ENCODE measurements around the gene CITED4. TPM values are rescaled to one million over a fixed set of nuclear protein-coding genes. Genes with fewer than 3 reads are reported as not detected.

The CITED4 gene
- total RNA-seq, 1 donor from 2014 or later: 7.1 TPM

DNA sequence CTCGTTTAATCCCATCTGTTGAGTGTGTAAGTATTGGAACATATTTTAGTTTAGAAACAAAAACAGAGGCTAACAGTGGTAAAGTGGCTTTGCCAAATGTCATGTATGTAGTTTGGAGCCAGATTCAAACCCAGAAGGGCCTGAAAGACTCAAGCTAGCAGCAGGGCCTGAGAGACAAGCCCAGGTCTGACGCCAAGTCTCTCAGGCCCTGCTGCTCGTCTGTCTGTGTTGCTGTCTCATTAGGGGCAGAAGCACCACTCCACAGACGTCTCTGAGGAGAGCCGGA lies 8.3 kb downstream of the CITED4 start:
- no peak overlapping the region for H3K27ac ChIP-seq (ENCODE audit: low read depth, low read length)
- no peaks in the 10 kb centered on the region for H3K27me3 ChIP-seq (ENCODE audit: insufficient read depth, low read length)
- H2AFZ ChIP-seq (ENCODE audit: low read depth, low read length): no peak overlapping the region
- H3K36me3 ChIP-seq (ENCODE audit: insufficient read depth, low read length): no peaks in the 10 kb centered on the region
- H3K9me3 ChIP-seq (ENCODE audit: insufficient read depth, low read depth, low read length): no peaks in the 10 kb centered on the region
- DNase-seq (ENCODE audit: low read depth) (no peak), FAIRE-seq (no peak)
- TF ChIP-seq, protein P1, sequence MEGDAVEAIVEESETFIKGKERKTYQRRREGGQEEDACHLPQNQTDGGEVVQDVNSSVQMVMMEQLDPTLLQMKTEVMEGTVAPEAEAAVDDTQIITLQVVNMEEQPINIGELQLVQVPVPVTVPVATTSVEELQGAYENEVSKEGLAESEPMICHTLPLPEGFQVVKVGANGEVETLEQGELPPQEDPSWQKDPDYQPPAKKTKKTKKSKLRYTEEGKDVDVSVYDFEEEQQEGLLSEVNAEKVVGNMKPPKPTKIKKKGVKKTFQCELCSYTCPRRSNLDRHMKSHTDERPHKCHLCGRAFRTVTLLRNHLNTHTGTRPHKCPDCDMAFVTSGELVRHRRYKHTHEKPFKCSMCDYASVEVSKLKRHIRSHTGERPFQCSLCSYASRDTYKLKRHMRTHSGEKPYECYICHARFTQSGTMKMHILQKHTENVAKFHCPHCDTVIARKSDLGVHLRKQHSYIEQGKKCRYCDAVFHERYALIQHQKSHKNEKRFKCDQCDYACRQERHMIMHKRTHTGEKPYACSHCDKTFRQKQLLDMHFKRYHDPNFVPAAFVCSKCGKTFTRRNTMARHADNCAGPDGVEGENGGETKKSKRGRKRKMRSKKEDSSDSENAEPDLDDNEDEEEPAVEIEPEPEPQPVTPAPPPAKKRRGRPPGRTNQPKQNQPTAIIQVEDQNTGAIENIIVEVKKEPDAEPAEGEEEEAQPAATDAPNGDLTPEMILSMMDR (IDR thresholded peaks at IDR 0.05; ENCODE audit: insufficient read depth, low read depth, low read length): no peak
- no peak for TF ChIP-seq EZH2 (IDR thresholded peaks at IDR 0.05; ENCODE audit: insufficient read depth, low read length)
- no peak overlapping the region for H3K9ac ChIP-seq (ENCODE audit: low read length)
- H3K9me3 Mint-ChIP-seq (ENCODE audit: unreplicated experiment): no peaks in the 10 kb centered on the region
- no peaks in the 10 kb centered on the region for H3K4me1 Mint-ChIP-seq (ENCODE audit: low read depth, unreplicated experiment)
- no peak overlapping the region for H3K4me2 ChIP-seq (ENCODE audit: low read length)
- no peaks in the 10 kb centered on the region for H3K36me3 Mint-ChIP-seq (ENCODE audit: low read depth, unreplicated experiment)
- H3K4me3 ChIP-seq (ENCODE audit: insufficient read depth, low read depth, low read length): no peak overlapping the region
- H4K20me1 ChIP-seq (ENCODE audit: insufficient read depth, low read length): no peaks in the 10 kb centered on the region
- peaks cover 45% of the 10 kb centered on the region for H3K27me3 Mint-ChIP-seq (ENCODE audit: low read depth, unreplicated experiment)
- no peak overlapping the region for H3K27ac Mint-ChIP-seq (ENCODE audit: unreplicated experiment)
- no peaks in the 10 kb centered on the region for H3K79me2 ChIP-seq (ENCODE audit: insufficient read depth, low read length)
- no peaks in the 10 kb centered on the region for H3K4me1 ChIP-seq (ENCODE audit: insufficient read depth, low read length)
- H3K4me3 Mint-ChIP-seq (ENCODE audit: unreplicated experiment): no peak overlapping the region

- Histone ChIP-seq H2AFZ (ENCODE audit: low read depth, low read length) (no peak overlapping the region), H4K20me1 (ENCODE audit: insufficient read depth, low read length) (no peaks in the 10 kb centered on the region), H3K27ac (ENCODE audit: low read depth, low read length) (no peak overlapping the region), H3K4me1 (ENCODE audit: insufficient read depth, low read length) (no peaks in the 10 kb centered on the region), H3K4me2 (ENCODE audit: low read length) (no peak overlapping the region), H3K27me3 (ENCODE audit: insufficient read depth, low read length) (no peaks in the 10 kb centered on the region), H3K79me2 (ENCODE audit: insufficient read depth, low read length) (no peaks in the 10 kb centered on the region), H3K9me3 (ENCODE audit: insufficient read depth, low read depth, low read length) (no peaks in the 10 kb centered on the region), H3K4me3 (ENCODE audit: insufficient read depth, low read depth, low read length) (no peak overlapping the region), H3K9ac (ENCODE audit: low read length) (no peak overlapping the region), H3K36me3 (ENCODE audit: insufficient read depth, low read length) (no peaks in the 10 kb centered on the region)
- DNase-seq (ENCODE audit: low read depth): no peak
- Mint-ChIP-seq H3K27ac (ENCODE audit: unreplicated experiment) (no peak overlapping the region), H3K27me3 (ENCODE audit: low read depth, unreplicated experiment) (peaks cover 39% of the 10 kb centered on the region), H3K36me3 (ENCODE audit: low read depth, unreplicated experiment) (no peaks in the 10 kb centered on the region), H3K9me3 (ENCODE audit: unreplicated experiment) (no peaks in the 10 kb centered on the region), H3K4me3 (ENCODE audit: unreplicated experiment) (no peak overlapping the region), H3K4me1 (ENCODE audit: low read depth, unreplicated experiment) (no peaks in the 10 kb centered on the region)
- FAIRE-seq: no peak
- TF ChIP-seq, protein P1 (IDR thresholded peaks at IDR 0.05; ENCODE audit: insufficient read depth, low read depth, low read length): no peak
- TF ChIP-seq EZH2 (IDR thresholded peaks at IDR 0.05; ENCODE audit: insufficient read depth, low read length): no peak
Observed at GRCh38 chr1:40853113-40853884, 8.9 kb downstream of the CITED4 start.

DNA sequence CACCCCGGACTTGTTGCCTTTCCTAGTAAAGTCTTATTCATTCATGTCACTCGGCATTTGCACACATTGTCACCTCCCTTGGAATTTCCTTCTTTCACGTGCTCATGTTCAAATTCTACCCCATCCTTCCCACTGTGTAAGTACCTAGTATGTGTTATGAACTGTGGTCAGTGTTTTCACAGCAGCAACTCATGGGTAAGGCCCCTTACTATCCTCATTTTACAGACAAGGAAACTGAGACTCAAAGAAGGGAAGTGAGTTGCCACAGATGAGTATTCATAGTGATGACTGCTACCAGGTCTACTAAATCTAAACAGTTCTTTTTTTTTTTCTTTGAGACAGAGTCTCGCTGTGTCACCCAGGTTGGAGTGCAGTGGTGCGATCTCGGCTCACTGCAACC lies 10.5 kb downstream of the CITED4 start:
- Histone ChIP-seq H4K20me1 (ENCODE audit: insufficient read depth, low read length) (no peaks in the 10 kb centered on the region), H3K4me2 (ENCODE audit: low read length) (no peak overlapping the region), H3K9ac (ENCODE audit: low read length) (no peak overlapping the region), H3K27me3 (ENCODE audit: insufficient read depth, low read length) (no peaks in the 10 kb centered on the region), H2AFZ (ENCODE audit: low read depth, low read length) (no peak overlapping the region), H3K4me3 (ENCODE audit: insufficient read depth, low read depth, low read length) (no peak overlapping the region), H3K4me1 (ENCODE audit: insufficient read depth, low read length) (no peaks in the 10 kb centered on the region), H3K79me2 (ENCODE audit: insufficient read depth, low read length) (no peaks in the 10 kb centered on the region), H3K27ac (ENCODE audit: low read depth, low read length) (no peak overlapping the region), H3K36me3 (ENCODE audit: insufficient read depth, low read length) (no peaks in the 10 kb centered on the region), H3K9me3 (ENCODE audit: insufficient read depth, low read depth, low read length) (no peaks in the 10 kb centered on the region)
- no peaks in the 10 kb centered on the region for H3K9me3 Mint-ChIP-seq (ENCODE audit: unreplicated experiment)
- no peak overlapping the region for H3K4me3 Mint-ChIP-seq (ENCODE audit: unreplicated experiment)
- TF ChIP-seq, protein P1 (IDR thresholded peaks at IDR 0.05; ENCODE audit: insufficient read depth, low read depth, low read length): no peak
- TF ChIP-seq EZH2 (IDR thresholded peaks at IDR 0.05; ENCODE audit: insufficient read depth, low read length): no peak
- H3K27ac Mint-ChIP-seq (ENCODE audit: unreplicated experiment): no peak overlapping the region
- H3K27me3 Mint-ChIP-seq (ENCODE audit: low read depth, unreplicated experiment): peaks cover 29% of the 10 kb centered on the region
- no peaks in the 10 kb centered on the region for H3K4me1 Mint-ChIP-seq (ENCODE audit: low read depth, unreplicated experiment)
- no peak for DNase-seq (ENCODE audit: low read depth)
- H3K36me3 Mint-ChIP-seq (ENCODE audit: low read depth, unreplicated experiment): no peaks in the 10 kb centered on the region
- FAIRE-seq: no peak
